CD8-positive, alpha-beta memory T cell (primary cell): ENCODE data around the gene BTN2A1. TPM values are rescaled to one million over a fixed set of nuclear protein-coding genes. Genes with fewer than 3 reads are reported as not detected.
A peak's percentile ranks its signal among the peaks of the same experiment; 100 is the strongest.

Source experiments
- CTCF ChIA-PET: fragments of 350-600 bp; sonication (Branson Sonifier 250); formaldehyde crosslinking; loops from one replicate; lab custom pipeline; 2021; ENCODE audit warnings: antibody characterized with exemption; lab: Charles Lee
- POLR2A ChIA-PET: fragments of 350-600 bp; sonication (Branson Sonifier 250); formaldehyde crosslinking; loops from one replicate; lab custom pipeline; 2021; ENCODE audit warnings: antibody characterized with exemption; lab: Charles Lee
- DNase-seq, 5 donors: peaks; one replicate each; pipeline versions ENCODE4 v3.0.0 to v3.0.0-alpha.2; 2020 to 2022; ENCODE audit warnings: mixed read lengths in 1 of 5
- H3K27ac ChIP-seq: one replicate; pipeline ENCODE4 v1.7.0; 2013; ENCODE audit warnings: low read depth, mild to moderate bottlenecking, low read length, moderate library complexity
- H3K27me3 ChIP-seq: 2 replicates; pipeline ENCODE4 v1.7.0; 2013; ENCODE audit warnings: low read length, mild to moderate bottlenecking; ENCODE audit not compliant: insufficient read depth, poor library complexity, severe bottlenecking
- H3K36me3 ChIP-seq: 2 replicates; pipeline ENCODE4 v1.7.0; 2013; ENCODE audit warnings: mild to moderate bottlenecking, low read length, moderate library complexity; ENCODE audit not compliant: insufficient read depth
- H3K4me1 ChIP-seq: 2 replicates; pipeline ENCODE4 v1.7.0; 2013; ENCODE audit warnings: mild to moderate bottlenecking, low read length, moderate library complexity; ENCODE audit not compliant: insufficient read depth
- H3K4me3 ChIP-seq: 2 replicates; pipeline ENCODE4 v1.7.0; 2013; ENCODE audit warnings: mild to moderate bottlenecking, low read length
- H3K9me3 ChIP-seq: 2 replicates; pipeline ENCODE4 v1.7.0; 2013; ENCODE audit warnings: mild to moderate bottlenecking, low read length
- H3K27ac Mint-ChIP-seq, 8 donors: one replicate each; pipeline ENCODE4 v1.8.0; 2020 to 2021; ENCODE audit warnings: mixed read lengths in 8 of 8, mild to moderate bottlenecking in 6 of 8, inconsistent platforms in 3 of 8, moderate library complexity in 3 of 8
- H3K27me3 Mint-ChIP-seq, 2 donors: one replicate each; pipeline ENCODE4 v1.8.0; 2020 to 2021; ENCODE audit warnings: mixed read lengths in 2 of 2, mild to moderate bottlenecking in 1 of 2, moderate library complexity in 1 of 2
- H3K36me3 Mint-ChIP-seq, 3 donors: one replicate each; pipeline ENCODE4 v1.8.0; 2020 to 2021; ENCODE audit warnings: mixed read lengths in 3 of 3, inconsistent platforms in 1 of 3, mild to moderate bottlenecking in 1 of 3
- H3K4me1 Mint-ChIP-seq, 3 donors: one replicate each; pipeline ENCODE4 v1.8.0; 2020 to 2021; ENCODE audit warnings: mixed read lengths in 3 of 3, inconsistent platforms in 1 of 3, mild to moderate bottlenecking in 1 of 3
- H3K4me3 Mint-ChIP-seq, 7 donors: one replicate each; pipeline ENCODE4 v1.8.0; 2020 to 2021; ENCODE audit warnings: mixed read lengths in 7 of 7, mild to moderate bottlenecking in 6 of 7, moderate library complexity in 4 of 7, inconsistent platforms in 2 of 7
- H3K9me3 Mint-ChIP-seq, 5 donors: one replicate each; pipeline ENCODE4 v1.8.0; 2020 to 2022; ENCODE audit warnings: mixed read lengths in 5 of 5, mild to moderate bottlenecking in 3 of 5, moderate library complexity in 2 of 5, inconsistent platforms in 1 of 5
- polyA plus RNA-seq: library from polyadenylated mRNA; unstranded; fragments of 300-500 nt; fragmentation: Illumina TruSeq; gene quantifications from one replicate; pipeline ENCODE4 v1.2.3, GENCODE V29; 2021
- total RNA-seq, 2 experiments: library from RNA; stranded (reverse); gene quantifications; one replicate each; pipeline ENCODE4 v1.2.3, GENCODE V29; 2021

BTN2A1 gene
- total and polyA plus RNA-seq, 3 experiments from 2014 or later: 14.4 to 26.4 (median 24.0) TPM

GRCh38 chr6:26486358-26486757, 28.6 kb downstream of the BTN2A1 start:
- H3K27ac ChIP-seq: no peak overlapping the region
- no peak for DNase-seq
- Mint-ChIP-seq H3K4me1 (no peaks in the 10 kb centered on the region), H3K36me3 (peaks cover 0 to 23% (median 0%) of the 10 kb centered on the region in 3 donors), H3K4me3 (no peak overlapping the region), H3K27ac (no peak overlapping the region), H3K27me3 (no peaks in the 10 kb centered on the region), H3K9me3 (peaks cover 0 to 16% (median 10%) of the 10 kb centered on the region in 5 donors)
- H3K4me1 ChIP-seq: no peaks in the 10 kb centered on the region
- H3K36me3 ChIP-seq: no peaks in the 10 kb centered on the region
- no peaks in the 10 kb centered on the region for H3K27me3 ChIP-seq
- ChIA-PET POLR2A (no interaction called here), CTCF (no interaction called here)
- H3K9me3 ChIP-seq: peaks cover 6% of the 10 kb centered on the region
- H3K4me3 ChIP-seq: no peak overlapping the region

- H3K4me3 ChIP-seq: no peak overlapping the region
- ChIA-PET POLR2A (no interaction called here), CTCF (no interaction called here)
- H3K9me3 ChIP-seq: peaks cover 6% of the 10 kb centered on the region
- H3K4me1 ChIP-seq: no peaks in the 10 kb centered on the region
- Mint-ChIP-seq H3K27me3 (no peaks in the 10 kb centered on the region), H3K4me3 (no peak overlapping the region), H3K27ac (peak overlapping the region in 1 of 8 donors; percentile 2), H3K4me1 (no peaks in the 10 kb centered on the region), H3K9me3 (peaks cover 0 to 16% (median 10%) of the 10 kb centered on the region in 5 donors), H3K36me3 (peaks cover 0 to 23% (median 0%) of the 10 kb centered on the region in 3 donors)
- DNase-seq: no peak
- no peaks in the 10 kb centered on the region for H3K27me3 ChIP-seq
- no peak overlapping the region for H3K27ac ChIP-seq
- no peaks in the 10 kb centered on the region for H3K36me3 ChIP-seq
These were observed 29.7 kb downstream of the BTN2A1 start for GRCh38 chr6:26487466-26487865.

- Mint-ChIP-seq H3K9me3 (peaks cover 0 to 16% (median 10%) of the 10 kb centered on the region in 5 donors), H3K36me3 (peaks cover 0 to 20% (median 0%) of the 10 kb centered on the region in 3 donors), H3K4me1 (no peaks in the 10 kb centered on the region), H3K27ac (no peak overlapping the region), H3K27me3 (no peaks in the 10 kb centered on the region), H3K4me3 (no peak overlapping the region)
- H3K9me3 ChIP-seq: peaks cover 6% of the 10 kb centered on the region
- POLR2A ChIA-PET: interaction anchor here (0.7 kb wide), 1 partner anchor 12 kb away, joined by 3 read pairs; no protein-coding TSS in a partner anchor
- no peak overlapping the region for H3K27ac ChIP-seq
- CTCF ChIA-PET: interaction anchor here (0.8 to 1.0 kb wide), 2 partner anchors 48 to 105 kb away, joined by 3 read pairs; partner anchors contain the start of gene HMGN4
- no peaks in the 10 kb centered on the region for H3K36me3 ChIP-seq
- DNase-seq: no peak
- no peak overlapping the region for H3K4me3 ChIP-seq
- H3K27me3 ChIP-seq: no peaks in the 10 kb centered on the region
- no peaks in the 10 kb centered on the region for H3K4me1 ChIP-seq
These were observed 32.5 kb downstream of the BTN2A1 start for GRCh38 chr6:26489996-26490964.

- Histone ChIP-seq H3K36me3 (no peaks in the 10 kb centered on the region), H3K4me3 (no peak overlapping the region), H3K4me1 (no peaks in the 10 kb centered on the region), H3K27me3 (no peaks in the 10 kb centered on the region), H3K9me3 (peaks cover 6% of the 10 kb centered on the region), H3K27ac (no peak overlapping the region)
- Mint-ChIP-seq H3K4me1 (no peaks in the 10 kb centered on the region), H3K9me3 (peaks cover 0 to 11% (median 10%) of the 10 kb centered on the region in 5 donors), H3K27ac (no peak overlapping the region), H3K27me3 (peaks cover 3 to 4% of the 10 kb centered on the region in 2 donors), H3K4me3 (no peak overlapping the region), H3K36me3 (peaks cover 0 to 15% (median 0%) of the 10 kb centered on the region in 3 donors)
- CTCF ChIA-PET: interaction anchor here (1.2 to 4.3 kb wide), 2 partner anchors 41 to 150 kb away, joined by 3 to 14 read pairs; no protein-coding TSS in a partner anchor
- no peak for DNase-seq
- POLR2A ChIA-PET: interaction anchor here (0.6 kb wide), 1 partner anchor 40 kb away, joined by 8 read pairs; no protein-coding TSS in a partner anchor
These were observed 33.8 kb downstream of the BTN2A1 start for GRCh38 chr6:26491604-26492003.

- H3K9me3 ChIP-seq: no peaks in the 10 kb centered on the region
- no peaks in the 10 kb centered on the region for H3K27me3 ChIP-seq
- H3K36me3 ChIP-seq: no peaks in the 10 kb centered on the region
- peaks cover 3 to 4% of the 10 kb centered on the region in 2 donors for H3K27me3 Mint-ChIP-seq
- H3K4me3 ChIP-seq: no peak overlapping the region
- no peak overlapping the region for H3K27ac Mint-ChIP-seq
- no peak overlapping the region for H3K27ac ChIP-seq
- ChIA-PET CTCF (interaction anchor here (4.3 kb wide), 1 partner anchor 152 kb away, joined by 14 read pairs; no protein-coding TSS in a partner anchor), POLR2A (interaction anchor here (0.6 kb wide), 1 partner anchor 278 kb away, joined by 4 read pairs; no protein-coding TSS in a partner anchor)
- H3K4me3 Mint-ChIP-seq: no peak overlapping the region
- no peaks in the 10 kb centered on the region for H3K4me1 Mint-ChIP-seq
- H3K36me3 Mint-ChIP-seq: no peaks in the 10 kb centered on the region
- peaks cover 0 to 1% (median 0%) of the 10 kb centered on the region in 5 donors for H3K9me3 Mint-ChIP-seq
- H3K4me1 ChIP-seq: no peaks in the 10 kb centered on the region
- peak in 2 of 5 donors; percentile 9 to 18 for DNase-seq
These were observed 35.5 kb downstream of the BTN2A1 start for GRCh38 chr6:26493258-26493657.

GRCh38 chr6:26494117-26494516, 36.4 kb downstream of the BTN2A1 start:
- Mint-ChIP-seq H3K27ac (peak overlapping the region in 1 of 8 donors; percentile 75), H3K4me3 (no peak overlapping the region), H3K36me3 (no peaks in the 10 kb centered on the region), H3K4me1 (no peaks in the 10 kb centered on the region), H3K27me3 (peaks cover 3 to 4% of the 10 kb centered on the region in 2 donors), H3K9me3 (no peaks in the 10 kb centered on the region)
- no peaks in the 10 kb centered on the region for H3K4me1 ChIP-seq
- no peak overlapping the region for H3K27ac ChIP-seq
- H3K27me3 ChIP-seq: no peaks in the 10 kb centered on the region
- no peak overlapping the region for H3K4me3 ChIP-seq
- no peaks in the 10 kb centered on the region for H3K36me3 ChIP-seq
- no peak for DNase-seq
- ChIA-PET POLR2A (no interaction called here), CTCF (interaction anchor here (4.3 kb wide), 1 partner anchor 153 kb away, joined by 14 read pairs; no protein-coding TSS in a partner anchor)
- H3K9me3 ChIP-seq: no peaks in the 10 kb centered on the region

- H3K4me3 Mint-ChIP-seq: no peak overlapping the region
- no peaks in the 10 kb centered on the region for H3K36me3 Mint-ChIP-seq
- no peaks in the 10 kb centered on the region for H3K9me3 Mint-ChIP-seq
- H3K36me3 ChIP-seq: no peaks in the 10 kb centered on the region
- H3K27ac Mint-ChIP-seq: no peak overlapping the region
- H3K4me1 Mint-ChIP-seq: no peaks in the 10 kb centered on the region
- DNase-seq: no peak
- POLR2A ChIA-PET: no interaction called here
- H3K27me3 ChIP-seq: no peaks in the 10 kb centered on the region
- no peak overlapping the region for H3K27ac ChIP-seq
- no peaks in the 10 kb centered on the region for H3K4me1 ChIP-seq
- H3K27me3 Mint-ChIP-seq: peaks cover 3 to 4% of the 10 kb centered on the region in 2 donors
- no peaks in the 10 kb centered on the region for H3K9me3 ChIP-seq
- CTCF ChIA-PET: interaction anchor here (4.3 kb wide), 1 partner anchor 154 kb away, joined by 14 read pairs; no protein-coding TSS in a partner anchor
- H3K4me3 ChIP-seq: no peak overlapping the region
These were observed 37.5 kb downstream of the BTN2A1 start for GRCh38 chr6:26495281-26495680.
